GM18526 (cell line): Measurements from ENCODE around the gene TMEM91.

Experiments used
- POLR2A ChIP-seq: IDR thresholded peaks from 3 replicates; pipeline ENCODE4 v1.6.1; 2011; ENCODE audit not compliant: insufficient read length; ENCODE audit errors: extremely low read depth

Gene TMEM91

DNA sequence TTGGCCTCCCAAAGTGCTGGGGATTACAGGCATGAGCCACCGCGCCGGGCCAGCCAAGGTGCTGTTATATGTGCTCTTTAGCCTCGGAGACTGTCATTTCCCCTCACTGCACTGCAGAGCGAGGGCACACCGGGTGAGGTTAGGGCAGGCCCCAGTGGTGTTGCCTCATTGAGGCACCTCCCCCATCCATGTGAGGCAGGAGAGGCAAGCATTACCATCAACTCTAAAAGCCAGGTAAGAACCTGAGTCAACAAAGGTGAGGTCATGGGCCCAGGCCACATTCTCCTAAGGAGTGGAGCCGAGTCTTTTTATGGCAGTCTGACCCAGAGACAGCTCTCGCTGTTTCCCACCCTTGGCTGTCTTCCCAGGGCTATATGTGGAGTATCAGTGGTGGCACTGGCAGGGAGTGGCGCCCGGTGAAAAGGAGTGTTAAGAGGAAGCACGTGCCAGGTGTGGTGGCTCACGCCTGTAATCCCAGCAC lies 39.9 kb downstream of the TMEM91 start:
- no peak for TF ChIP-seq POLR2A

DNA sequence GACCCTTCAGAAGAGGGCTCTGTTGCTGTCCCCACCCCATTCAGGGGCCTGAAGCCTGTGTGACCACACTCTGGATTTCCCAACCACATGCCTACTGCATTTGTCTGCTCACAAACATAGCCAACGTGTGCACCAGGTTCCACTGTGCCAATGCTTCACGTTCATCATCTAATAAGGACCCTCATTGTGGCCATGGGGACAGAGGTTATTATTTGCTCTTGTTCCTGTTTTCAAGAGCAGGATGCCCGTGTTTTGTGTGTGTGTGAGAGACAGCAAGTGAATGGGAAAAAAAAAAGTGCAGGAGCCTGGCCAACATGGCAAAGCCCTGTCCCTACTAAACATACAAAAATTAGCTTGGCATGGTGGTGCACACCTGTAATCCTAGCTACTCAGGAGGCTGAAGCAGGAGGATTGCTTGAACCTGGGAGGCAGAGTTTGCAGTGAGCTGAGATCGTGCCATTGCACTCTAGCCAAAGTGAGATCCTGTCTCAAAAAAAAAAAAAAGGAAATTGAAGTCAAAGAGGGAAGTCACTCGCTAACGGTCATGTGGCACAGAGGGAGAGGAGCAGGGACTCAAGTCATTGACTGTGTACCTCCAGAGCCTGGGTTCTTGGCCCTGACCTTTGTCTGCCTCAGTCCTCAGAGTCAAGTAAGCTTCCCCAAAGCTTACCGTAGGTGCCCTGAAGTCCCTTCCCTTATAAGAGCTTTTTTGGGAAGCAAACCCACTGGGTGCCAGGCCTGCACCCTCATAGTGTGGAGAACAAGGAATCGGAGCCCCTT lies 44.0 kb downstream of the TMEM91 start:
- TF ChIP-seq POLR2A = no peak

DNA sequence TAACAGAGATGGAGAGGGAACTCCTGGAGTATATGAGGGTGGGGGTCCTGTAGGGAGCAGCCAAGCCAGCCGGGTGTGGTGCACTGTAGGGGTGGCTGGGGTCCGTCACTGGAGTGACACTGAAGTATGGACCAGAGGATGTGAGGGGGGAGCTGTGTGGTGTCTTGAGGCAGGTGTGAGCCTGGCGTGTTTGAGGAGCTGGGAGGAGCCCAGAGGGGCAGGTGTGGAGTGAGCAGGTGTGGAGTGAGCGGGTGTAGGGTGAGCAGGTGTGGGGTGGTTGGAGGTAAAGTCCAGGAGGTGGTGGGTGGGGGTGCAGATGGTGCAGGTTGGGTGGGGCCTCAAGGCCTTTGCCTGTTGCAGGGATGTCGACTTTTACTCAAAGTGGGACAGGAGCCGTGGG lies 45.0 kb downstream of the TMEM91 start:
- no peak for TF ChIP-seq POLR2A

DNA sequence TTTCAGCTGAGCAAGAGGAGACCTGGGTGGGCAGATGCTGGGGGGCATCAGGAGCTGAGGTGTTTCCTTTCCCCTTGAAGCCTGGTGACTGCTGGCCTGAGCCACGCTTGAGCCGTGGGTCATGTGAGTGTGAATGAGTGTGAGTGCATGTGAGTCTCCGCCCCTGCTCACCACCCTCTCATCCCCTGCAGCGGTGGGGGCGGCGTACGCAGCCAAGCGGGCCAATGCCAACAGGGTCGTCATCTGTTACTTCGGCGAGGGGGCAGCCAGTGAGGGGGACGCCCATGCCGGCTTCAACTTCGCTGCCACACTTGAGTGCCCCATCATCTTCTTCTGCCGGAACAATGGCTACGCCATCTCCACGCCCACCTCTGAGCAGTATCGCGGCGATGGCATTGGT lies 45.6 kb downstream of the TMEM91 start:
- no peak for TF ChIP-seq POLR2A

DNA sequence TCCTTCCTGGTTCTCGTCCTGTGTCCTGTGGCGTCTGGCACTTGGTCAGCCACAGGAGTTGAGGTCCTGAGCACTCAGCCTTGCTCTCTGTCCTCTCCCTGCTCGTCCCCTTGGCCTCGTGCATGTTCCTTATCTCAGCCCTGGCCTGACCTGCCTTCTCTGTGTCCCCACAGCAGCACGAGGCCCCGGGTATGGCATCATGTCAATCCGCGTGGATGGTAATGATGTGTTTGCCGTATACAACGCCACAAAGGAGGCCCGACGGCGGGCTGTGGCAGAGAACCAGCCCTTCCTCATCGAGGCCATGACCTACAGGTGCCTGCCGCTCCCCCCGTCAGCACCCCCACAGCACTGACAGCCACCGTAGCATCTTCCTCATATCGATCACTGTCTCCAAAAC lies 46.1 kb downstream of the TMEM91 start:
- no peak for TF ChIP-seq POLR2A

DNA sequence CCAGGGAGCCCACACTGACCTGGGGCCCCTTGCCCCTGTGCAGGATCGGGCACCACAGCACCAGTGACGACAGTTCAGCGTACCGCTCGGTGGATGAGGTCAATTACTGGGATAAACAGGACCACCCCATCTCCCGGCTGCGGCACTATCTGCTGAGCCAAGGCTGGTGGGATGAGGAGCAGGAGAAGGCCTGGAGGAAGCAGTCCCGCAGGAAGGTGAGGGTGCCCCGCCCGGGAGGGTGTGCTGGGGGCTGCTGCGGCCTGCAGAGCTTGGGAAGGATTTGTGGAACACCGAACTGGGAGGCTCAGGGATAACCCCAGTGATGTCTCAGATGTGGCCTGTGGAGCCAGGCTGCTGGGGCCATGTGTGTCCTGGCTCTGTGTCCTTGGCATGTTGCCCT lies 46.6 kb downstream of the TMEM91 start:
- TF ChIP-seq POLR2A = no peak

DNA sequence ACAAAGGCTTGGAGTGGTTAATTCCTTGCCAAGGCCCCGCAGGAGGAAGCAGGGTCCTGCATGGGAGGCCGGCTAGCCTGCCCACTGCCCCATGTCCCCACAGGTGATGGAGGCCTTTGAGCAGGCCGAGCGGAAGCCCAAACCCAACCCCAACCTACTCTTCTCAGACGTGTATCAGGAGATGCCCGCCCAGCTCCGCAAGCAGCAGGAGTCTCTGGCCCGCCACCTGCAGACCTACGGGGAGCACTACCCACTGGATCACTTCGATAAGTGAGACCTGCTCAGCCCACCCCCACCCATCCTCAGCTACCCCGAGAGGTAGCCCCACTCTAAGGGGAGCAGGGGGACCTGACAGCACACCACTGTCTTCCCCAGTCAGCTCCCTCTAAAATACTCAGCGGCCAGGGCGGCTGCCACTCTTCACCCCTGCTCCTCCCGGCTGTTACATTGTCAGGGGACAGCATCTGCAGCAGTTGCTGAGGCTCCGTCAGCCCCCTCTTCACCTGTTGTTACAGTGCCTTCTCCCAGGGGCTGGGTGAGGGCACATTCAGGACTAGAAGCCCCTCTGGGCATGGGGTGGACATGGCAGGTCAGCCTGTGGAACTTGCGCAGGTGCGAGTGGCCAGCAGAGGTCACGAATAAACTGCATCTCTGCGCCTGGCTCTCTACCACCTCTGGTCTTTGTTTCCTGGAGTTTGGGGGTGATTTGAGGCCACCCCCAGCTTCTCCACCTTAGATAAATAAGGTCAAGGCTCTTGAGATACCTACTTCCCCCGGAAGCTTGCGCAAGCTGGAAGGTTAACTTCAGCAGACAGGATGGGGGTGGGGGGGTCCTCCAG lies 48.2 kb downstream of the TMEM91 start:
- no peak for TF ChIP-seq POLR2A

DNA sequence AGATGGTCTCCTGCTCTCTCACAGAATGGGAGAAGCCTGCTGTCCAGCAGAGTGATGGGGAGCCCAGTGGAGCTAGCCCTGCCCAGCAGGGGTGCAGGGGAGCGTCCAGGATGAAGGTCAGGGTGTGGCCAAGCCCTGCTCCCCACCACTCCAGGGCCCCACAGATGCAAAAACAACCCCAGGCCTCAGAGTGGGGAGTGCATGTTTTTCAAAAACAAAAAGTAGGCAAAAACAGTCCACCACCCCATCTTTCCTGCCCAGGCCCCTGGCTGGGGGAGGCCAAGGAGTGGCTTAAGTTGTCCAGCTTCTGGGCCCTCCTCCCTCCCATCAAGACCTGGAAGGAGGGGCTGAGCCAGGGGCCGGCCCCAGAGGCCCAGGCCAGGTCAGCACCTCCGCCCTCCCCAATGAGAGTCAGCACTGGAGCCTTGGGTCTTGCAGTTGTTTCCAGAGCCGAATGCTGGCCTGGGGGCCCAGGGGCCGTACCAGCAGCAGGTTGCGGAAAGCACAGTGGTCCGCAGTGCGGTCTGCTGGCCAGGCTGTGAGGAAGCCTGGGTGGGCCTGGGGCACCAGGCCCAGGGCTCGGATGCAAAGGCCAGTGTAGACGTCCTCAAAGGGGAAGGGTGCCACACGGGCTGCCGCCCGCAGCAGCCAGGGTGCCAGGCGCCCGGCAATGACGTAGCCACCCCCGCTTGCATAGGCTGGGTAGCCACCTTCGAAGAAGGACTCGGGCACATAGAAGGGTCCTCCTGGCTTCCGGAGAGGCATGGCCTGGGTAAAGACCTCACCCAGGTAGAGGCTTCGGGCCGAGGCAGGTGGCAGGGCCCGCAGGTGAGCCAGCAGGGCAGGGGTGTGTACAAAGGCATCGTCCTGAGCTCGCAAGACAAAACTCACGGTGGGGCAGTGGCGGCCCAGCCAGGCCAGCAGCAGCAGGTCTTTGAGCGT lies 49.1 kb downstream of the TMEM91 start:
- TF ChIP-seq POLR2A = no peak

DNA sequence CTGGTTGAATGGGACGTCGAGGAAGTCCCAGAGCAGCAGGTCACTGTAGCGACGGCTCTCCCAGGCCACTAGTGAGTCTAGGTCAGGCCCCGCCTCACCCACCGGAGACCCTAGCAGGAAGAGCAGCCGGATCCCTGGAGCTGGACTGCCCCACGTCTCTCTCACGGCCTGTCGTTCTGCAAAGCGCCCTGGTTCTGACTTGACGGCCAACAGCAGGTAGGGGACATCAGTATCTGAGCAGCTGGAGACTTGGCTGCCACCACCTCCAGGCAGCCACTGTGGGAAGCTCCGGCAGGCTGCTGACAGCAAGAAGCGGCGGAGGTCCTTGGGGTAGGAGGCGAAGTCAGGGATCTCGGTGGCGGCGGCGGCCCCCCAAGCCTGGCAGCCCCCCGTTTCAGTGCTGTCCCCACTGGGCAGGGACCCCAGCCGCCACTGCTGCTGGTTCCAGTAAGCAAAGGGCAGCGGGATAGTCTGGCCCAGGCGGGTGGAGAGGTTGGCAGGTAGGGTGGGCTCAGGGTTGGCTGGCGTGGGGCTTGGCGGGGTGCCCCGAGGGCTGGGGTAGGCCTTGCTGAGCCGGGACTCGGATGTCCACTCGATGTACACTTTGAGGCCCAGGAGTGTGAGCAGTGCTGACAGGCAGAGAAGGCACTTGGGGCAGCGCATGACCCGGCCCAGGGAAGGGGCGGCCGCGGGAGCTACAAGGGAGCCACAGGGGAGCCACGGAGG lies 49.9 kb downstream of the TMEM91 start:
- TF ChIP-seq POLR2A = no peak

DNA sequence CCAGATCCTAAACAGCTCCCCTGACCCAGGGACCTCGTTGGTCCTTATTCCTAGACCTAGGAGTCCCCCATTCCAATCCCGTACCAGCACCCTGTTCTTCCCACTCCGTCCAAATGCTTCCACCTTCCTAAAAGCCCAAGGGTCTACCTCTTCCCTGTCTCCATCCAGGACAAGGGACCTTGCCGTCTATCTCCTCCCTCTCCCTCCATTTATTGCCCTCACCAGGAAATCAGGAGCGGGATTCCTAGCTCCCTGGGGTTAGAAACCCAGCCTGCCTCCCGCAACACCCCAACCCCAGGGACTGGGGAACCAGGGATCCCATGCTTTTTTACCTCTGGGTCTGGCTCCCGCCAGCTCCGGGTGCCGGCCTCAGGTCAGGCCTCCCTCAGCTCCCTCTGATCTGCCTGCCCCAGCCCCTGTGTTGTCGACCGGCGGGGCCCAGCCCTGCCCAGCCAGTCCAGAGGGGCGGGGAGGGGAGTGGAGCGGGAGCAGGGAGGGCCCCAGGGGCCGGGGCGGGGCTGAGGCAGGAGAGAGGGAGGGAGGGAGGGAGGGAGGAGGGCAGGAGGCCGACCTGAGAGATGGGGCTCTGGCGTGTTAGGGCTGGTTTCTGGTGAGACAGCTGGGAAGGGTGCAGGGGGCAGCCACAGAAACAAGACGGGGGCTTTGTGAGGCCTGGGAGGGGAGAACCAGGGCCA lies 50.8 kb downstream of the TMEM91 start, which contains the start of gene B3GNT8:
TSS of gene B3GNT8 (minus strand) at position 423 of the 695 bp plus-strand sequence. CDS start 596 bp downstream, outside the sequence.
- no peak for TF ChIP-seq POLR2A

DNA sequence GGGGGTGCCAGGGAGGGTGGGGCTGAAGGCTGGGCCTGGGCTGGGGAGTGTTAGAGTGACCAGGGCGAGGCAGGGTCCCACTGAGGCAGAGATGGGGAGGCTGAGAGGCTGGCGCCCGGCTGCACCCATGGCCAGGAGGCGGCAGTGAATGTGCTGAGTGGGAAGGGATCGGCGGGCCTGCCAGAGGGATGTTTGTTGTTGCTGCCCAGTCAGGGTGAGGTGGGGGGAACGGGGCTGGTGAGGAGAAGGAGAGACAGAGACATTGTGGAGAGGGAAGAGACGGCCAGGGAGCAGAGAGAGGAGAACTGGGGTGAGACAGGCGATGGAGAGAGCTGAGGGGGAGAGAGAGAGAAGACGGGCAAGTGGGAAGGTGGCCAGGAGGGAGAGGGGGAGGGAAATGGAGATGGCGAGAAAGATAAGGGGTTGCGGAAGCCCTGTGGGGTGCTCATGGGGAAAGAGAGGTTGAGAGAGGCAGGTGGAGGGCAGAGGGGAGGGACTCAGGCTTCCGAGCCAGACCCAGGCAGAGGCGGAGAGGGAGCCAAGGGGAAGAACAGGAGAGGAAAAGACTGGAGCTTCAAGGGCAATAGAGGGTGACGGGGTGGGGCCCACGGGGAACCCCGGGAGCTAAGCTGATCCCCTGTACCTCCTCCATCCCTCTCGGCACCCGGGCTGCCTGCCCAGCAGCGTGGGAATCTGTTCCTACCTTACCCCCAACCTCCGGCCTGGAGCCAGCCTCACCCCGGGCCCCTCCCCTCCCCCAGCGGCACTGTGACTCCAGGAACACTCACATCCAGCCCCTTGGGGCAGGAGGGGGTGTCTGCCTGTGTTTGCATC lies 51.5 kb downstream of the TMEM91 start:
- no peak for TF ChIP-seq POLR2A

DNA sequence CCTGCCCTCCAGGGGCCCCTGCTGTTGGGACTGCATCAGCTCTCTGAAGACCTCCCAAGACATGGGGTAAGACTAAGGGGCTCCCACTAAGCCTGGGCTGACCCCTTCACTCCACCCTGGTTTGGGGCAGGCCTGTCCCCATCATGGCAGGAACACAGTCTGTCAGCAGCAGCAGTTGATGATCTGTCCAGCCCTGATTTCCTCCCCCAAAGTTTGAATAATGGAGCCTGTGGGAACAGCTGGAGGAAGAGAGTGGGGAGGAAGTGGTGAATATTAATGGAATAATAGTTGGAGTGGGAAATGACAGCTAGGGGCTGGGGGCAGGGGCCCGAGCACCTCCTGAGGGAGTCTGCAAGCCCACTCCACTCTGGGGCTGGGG lies 52.1 kb downstream of the TMEM91 start:
- TF ChIP-seq POLR2A = no peak

DNA sequence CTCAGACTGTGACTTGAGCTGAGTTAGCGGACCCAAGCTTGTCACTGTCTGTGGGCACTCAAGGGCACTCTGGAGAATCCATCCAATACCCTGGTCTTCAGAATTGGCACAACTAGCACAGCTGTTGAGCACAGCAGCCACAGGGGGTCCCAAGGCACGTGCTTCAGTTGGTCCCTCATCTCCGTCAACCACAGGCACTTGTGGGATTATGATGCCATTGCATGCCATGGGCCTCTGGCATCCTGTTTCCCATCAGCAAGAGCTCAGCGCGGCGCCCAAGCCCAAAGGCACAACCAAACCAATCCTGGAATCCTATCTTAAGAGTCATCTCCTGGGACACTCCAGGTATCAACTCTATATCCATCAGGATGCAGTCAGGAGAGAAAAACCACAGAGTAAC lies 54.6 kb downstream of the TMEM91 start:
- no peak for TF ChIP-seq POLR2A
